NCI-H2081 (cell line): ENCODE data around the gene MTFP1.
A peak's percentile ranks its signal among the peaks of the same experiment; 100 is the strongest.
"Not testable (repeated sequence)": the region's sequence is repeated elsewhere in the genome, so short reads cannot be mapped to it uniquely, and the experiment has no call there.

Experiments
- DNase-seq, 2 experiments: peaks; one replicate each; lab custom pipeline; 2025; lab: John Stamatoyannopoulos, UW

The MTFP1 gene

GRCh38 chr22:30426388-30427353 lies 1.1 kb downstream of the MTFP1 start:
- peak; percentile 73 to 78 for DNase-seq

GRCh38 chr22:30427871-30428270 lies 2.3 kb downstream of the MTFP1 start:
- no peak for DNase-seq

GRCh38 chr22:30429887-30430286 lies 4.3 kb downstream of the MTFP1 start:
- no peak for DNase-seq

GRCh38 chr22:30430933-30431332 lies 5.4 kb downstream of the MTFP1 start:
- no peak for DNase-seq

- no peak for DNase-seq
Measured at GRCh38 chr22:30432096-30432495, 6.5 kb downstream of the MTFP1 start.

DNA sequence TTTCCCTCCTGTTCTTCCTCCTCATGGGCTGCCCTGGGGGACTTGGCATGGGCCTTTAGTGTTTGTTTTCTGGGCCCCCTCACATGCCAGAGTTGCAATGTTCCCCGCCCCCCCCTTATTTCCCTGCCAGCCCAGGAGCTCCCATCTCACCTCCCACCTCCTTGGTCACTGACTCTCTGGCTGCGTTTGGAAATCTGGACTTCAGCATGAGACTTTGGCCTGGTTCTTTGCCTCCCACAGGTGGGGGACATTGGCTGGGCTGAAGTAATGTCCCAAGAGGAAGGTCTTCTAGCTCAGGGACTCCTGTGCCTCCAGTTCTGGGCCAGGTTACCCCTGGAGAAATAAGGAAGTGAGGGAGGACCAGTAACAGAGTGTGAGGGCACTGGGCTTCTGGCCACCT lies 7.0 kb downstream of the MTFP1 start:
- no peak for DNase-seq

DNA sequence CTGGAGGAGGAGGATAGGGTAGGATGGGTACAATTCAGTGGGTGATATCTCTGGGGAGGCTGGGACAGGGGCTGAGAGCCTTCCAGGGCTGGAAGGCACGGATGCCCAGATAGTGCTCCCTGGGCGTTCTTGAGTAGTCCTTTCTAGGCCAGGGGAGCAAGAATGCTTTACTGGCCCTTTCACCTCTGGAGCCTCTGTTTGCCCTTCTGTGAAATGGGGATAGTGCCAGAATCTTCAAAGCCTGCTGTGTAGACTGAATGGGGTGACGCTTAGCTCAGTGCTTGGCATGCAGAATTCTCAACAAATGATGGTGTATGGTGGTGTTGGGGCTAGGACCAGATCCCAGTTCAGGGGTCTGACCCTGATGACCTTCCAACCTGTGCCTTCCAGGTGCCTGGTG lies 7.7 kb downstream of the MTFP1 start:
- DNase-seq = no peak

DNA sequence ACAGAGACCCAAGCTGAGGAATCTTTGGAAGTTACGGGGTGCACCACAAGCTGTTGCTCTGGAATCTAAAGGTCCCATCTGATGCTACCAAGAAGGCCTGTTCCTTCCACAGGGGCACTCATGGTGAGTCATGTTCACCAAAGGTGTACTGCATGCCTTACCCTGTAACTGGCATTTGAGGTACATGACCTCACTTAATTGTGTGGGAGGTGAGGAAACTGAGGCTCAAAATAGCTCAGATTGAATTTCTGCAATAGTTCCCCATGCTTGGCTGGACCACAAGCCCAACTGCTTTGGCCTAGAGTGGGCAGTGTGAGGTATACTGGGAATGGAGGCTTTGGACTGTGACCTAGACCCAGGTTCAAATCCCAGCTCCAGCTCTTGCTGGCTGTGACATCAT lies 8.2 kb downstream of the MTFP1 start:
- no peak for DNase-seq

DNA sequence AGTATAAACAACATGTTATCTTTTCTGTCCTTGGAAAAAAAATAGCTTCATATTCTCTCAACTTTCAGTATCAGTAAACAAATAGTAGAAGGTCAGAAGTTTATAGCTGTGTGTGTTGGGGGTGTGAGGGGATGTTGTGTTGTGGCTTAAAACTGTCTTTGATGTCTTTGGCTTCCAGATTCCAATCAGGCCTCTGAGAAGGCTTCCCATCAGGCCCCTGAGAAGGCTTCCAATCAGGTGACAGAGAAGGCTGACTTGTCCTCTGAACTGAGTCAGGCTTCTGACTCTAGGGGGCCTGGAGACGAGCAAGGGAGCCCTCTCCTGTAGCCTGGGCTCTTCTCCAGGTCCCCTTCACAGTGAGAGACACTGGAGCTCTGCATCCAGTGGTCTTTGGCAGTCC lies 9.3 kb downstream of the MTFP1 start:
- no peak for DNase-seq

DNA sequence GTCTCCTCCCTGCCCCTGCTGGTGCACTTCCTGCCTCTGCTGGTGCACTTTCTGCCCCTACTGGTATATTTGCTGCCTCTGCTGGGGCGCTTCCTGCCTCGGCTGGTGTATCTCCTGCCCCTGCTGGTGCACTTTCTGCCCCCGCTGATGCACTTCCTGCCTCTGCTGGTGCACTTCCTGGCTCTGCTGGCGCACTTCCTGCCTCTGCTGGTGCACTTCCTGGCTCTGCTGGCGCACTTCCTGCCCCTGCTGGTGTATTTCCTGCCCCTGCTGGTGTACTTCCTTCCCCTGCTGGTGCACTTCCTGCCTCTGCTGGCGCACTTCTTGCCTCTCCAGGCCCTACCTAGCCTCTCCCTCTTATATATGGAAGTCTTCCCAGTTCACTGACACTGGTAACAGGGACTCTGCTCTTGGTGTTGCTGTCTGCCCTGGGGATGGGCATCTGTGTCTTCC lies 10.1 kb downstream of the MTFP1 start:
- DNase-seq = peak in 1 of 2 experiments; percentile 5

GRCh38 chr22:30436196-30436595 lies 10.6 kb downstream of the MTFP1 start:
- no peak for DNase-seq

DNA sequence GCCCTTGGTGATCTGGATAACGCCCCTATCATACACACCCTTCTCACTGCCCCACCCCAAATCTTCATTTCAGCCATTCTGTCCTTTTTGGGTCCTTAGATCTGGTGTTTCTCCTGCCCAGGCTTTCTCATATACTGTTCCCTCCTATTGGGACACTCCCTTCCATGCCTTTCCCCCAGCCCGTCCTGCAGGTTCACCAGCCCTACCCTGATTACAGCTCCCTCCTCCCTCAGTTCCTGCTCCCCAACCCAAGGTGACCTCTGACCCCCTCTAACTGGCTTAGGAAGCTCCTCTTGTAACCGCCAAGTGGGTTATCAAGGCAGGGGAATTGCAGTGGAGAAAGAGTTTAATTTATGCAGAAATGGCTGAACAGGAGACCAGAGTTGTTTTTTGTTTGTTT lies 13.0 kb downstream of the MTFP1 start:
- DNase-seq = no peak

GRCh38 chr22:30439226-30439625 lies 13.7 kb downstream of the MTFP1 start:
- no peak for DNase-seq

DNA sequence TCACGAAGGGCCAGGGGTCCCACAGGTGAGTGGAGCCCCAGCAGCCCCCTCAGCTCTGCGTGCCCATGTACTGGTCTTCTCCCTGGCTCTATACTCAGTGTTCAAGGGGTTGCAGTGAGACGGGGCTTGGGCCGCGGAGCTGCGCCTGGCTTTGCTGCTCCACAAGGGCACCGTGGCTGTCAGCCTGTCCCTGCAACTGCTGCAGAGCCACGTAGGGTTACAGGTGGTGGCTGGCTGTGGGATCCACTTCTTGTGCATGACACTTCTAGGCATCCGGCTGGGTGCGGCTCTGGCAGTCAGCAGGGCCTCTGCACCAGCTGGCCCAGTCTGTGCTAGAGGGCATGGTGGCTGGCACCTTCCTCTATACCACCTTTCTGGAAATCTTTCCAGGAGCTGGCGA lies 14.3 kb downstream of the MTFP1 start:
- no peak for DNase-seq

DNA sequence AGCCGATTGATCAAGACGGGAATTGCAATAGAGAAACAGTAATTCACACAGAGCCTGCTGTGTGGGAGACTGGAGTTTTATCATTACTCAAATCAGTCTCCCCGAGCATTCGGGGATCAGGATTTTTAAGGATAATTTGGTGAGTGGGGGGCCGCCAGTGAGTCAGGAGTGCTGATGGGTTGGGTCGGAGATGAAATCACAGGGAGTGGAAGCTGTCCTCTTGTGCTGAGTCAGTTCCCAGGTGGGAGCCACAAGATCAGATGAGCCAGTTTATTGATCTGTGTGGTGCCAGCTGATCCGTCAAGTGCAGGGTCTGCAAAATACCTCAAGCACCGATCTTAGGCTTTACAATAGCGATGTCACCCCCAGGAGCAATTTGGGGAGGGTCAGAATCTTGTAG lies 15.5 kb downstream of the MTFP1 start:
- DNase-seq = no peak

DNA sequence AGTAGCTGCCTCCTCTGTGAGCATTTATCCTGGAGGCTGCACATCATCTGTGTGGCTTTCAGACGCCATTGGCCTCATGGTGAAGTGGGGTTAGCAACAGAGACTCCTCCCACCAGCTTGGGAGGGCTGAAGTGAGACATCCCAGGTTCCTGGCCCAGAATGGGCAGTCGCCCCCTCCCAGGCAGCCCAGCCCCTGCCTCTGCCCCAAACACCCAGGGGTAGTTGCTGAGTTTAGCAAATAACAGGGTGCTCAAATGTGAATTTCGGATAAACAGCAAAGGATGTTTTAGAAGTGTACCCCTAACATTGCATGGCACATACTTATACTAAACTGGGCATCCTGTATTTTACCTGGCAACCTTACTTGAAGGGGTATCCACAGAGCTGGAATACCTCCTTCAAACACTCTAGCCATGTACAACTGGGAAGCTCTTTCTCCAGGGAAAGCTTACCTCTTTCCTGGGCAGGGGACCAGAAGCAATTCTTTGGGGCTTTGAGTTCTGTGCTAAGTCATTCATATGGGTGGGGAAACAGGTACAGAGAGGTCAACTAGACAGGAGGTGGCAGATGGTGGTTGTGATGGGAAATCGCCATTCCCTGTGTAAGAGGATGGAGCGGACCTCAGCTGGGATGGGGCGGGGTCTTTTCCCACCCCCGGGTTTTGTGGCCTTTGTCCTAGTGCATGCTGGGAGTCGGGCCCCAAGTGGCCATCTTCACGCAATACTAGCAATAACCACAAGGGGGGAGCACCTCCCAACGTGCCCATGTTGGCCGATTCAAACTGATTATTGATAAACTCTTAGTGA lies 19.3 kb downstream of the MTFP1 start:
- peak; percentile 40 to 60 for DNase-seq

DNA sequence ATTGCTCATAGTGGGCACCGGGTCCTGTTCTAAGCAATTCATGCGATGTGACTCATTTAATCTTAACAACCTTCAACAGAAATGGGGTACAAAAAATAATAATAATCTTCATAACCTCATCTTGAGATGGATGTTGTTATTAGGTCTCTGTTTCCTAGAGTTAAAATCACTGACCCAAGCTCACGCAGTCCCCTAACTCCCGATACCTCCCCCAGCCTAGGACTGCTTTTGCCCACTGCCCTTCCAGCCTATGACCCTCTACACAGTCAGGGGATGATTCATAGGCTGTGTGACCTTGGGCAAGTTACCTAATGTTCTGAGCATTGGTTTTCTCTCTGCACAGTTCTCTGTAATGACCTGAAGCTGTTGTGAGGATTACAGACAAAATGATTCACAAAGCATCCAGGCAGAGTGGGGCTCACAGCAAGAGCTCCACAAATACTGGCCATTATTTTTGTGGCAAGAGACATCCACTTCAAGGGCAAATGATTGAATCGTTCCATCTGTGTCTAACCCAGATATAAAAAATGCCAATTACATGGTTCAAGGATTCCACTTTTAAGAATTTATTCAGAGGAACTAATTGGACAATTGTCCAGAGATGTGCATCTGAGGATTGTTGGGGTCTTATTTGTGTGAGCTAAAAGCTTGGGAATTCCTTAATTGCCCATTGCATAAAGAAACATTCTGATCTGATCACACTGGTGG lies 20.0 kb downstream of the MTFP1 start:
- no peak for DNase-seq

GRCh38 chr22:30447656-30448055 lies 22.1 kb downstream of the MTFP1 start:
- no peak for DNase-seq

DNA sequence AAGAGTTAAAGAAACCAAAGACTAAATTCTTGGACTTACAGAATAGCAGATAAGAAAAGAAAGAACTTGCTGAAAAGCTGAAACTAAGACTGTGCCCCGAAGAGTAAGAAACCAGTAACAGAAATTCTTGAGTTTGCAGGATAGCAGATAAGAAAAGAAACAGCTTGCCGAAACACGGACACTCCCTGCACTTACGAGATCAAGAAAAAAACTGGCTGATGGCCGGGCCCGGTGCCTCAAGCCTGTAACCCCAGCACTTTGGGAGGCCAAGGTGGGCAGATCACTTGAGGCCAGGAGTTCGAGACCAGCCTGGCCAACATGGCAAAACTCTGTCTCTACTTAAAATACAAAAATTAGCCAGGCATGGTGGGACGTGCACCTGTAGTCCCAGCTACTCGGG lies 25.9 kb downstream of the MTFP1 start:
- DNase-seq = not testable (repeated sequence)

DNA sequence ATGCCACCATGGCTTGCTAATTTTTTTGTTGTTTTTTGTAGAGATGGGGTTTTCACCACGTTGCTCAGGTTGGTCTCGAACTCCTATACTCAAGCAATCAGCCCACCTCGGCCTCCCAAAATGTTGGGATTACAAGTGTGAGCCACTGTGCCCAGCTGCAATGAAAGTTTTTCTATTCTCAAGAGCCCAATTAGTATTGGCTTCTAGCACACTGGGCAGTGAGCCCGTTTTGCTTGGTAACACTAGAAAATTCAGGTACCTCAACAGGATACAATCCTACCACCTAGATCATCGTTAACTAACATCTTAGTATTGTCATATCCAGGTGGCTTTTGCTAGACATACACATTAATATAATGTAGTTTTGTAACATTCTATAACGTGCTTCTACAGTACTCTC lies 27.3 kb downstream of the MTFP1 start:
- DNase-seq = no peak

DNA sequence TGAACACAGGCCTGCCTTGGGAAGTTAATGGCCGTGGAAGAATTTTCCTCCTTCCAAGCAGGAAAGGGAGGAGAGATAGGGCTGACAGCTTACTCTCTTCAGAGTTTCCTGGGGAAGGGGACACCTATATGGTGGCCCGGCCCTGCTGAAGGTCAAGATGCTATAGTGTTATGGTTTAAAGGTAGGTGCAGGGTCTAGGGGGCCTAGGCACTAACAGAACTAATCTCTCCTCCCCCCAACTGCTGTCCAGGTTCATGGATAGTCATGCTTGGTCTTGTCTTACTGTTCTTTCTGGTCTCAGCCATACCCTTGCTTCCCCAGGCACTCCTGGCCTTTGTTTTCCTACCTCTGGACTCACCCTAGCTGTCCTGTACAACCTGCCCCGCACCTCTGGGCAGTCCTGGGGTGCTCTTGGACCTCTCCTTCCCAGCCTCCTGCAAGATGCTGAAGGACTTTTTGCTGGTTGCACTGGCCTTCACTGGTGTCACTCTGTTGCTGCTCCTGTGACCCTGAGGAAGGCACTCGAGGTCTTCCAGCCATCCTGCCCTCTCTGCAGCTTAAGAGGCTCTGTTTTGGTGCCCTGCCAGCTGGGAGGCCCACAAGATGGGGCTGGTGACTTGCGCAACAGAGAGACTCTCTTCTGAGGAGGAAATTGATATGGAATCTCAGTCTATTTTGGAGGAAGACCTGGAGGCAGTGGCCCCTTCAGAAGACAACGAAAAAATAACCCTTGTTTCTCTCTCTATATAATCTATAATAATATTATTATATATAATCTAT lies 28.4 kb downstream of the MTFP1 start:
- no peak for DNase-seq
